Gastrocnemius medialis (tissue), 4 donors: ENCODE measurements around the gene RNF213.

Source experiments
- CTCF ChIP-seq, 5 experiments: fragments of 450-650 bp in 3 of 5; fragments of 200-600 bp in 2 of 5; sonication (generic) in 2 of 5; IDR thresholded peaks in 4 of 5; conservative IDR thresholded peaks in 1 of 5; 1 replicate in 4 of 5; 2 replicates in 1 of 5; pipeline ENCODE4 v1.5.1; 2016 to 2019; ENCODE audit warnings: antibody characterized with exemption in 5 of 5, mild to moderate bottlenecking in 3 of 5, moderate library complexity in 3 of 5
- POLR2A ChIP-seq, 2 donors: fragments of 450-650 bp; IDR thresholded peaks; one replicate each; pipeline ENCODE4 v1.6.1; 2017; ENCODE audit warnings: antibody characterized with exemption in 2 of 2, mild to moderate bottlenecking in 2 of 2, moderate library complexity in 2 of 2

- no peak for TF ChIP-seq CTCF (IDR thresholded peaks at IDR 0.05 in 4 of 5, conservative IDR thresholded peaks at IDR 0.05 in 1 of 5)
- TF ChIP-seq POLR2A (IDR thresholded peaks at IDR 0.05) = no peak
Measured at GRCh38 chr17:80381416-80381923, 120.8 kb downstream of the RNF213 start.
